NCI-H774 (cell line): Measurements from ENCODE around the gene ROPN1B.

Experiments used
- DNase-seq: peaks from one replicate; lab custom pipeline; 2025; lab: John Stamatoyannopoulos, UW

Gene ROPN1B

GRCh38 chr3:126004692-126005091 lies 35.7 kb downstream of the ROPN1B start:
- DNase-seq: no peak

GRCh38 chr3:126005951-126006350 lies 37.0 kb downstream of the ROPN1B start:
- DNase-seq: no peak

DNA sequence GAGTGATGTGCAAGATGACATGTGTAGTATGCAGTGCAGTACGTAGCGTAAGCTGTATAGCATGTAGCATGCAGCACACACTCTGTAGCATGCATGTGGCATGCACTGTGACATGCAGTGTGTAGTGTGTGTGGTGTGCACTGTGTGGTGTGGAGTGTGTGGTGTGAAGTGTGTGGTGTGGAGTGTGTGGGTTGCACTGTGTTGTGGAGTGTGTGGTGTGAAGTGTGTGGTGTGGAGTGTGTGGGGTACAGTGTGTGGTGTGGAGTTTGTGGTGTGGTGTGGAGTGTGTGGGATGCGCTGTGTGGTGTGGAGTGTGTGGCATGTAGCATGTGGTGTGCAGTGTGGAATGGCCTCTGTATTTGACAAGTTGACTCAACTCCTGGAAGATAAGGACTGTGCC lies 39.2 kb downstream of the ROPN1B start:
- DNase-seq: no peak

GRCh38 chr3:126009181-126009580 lies 40.2 kb downstream of the ROPN1B start:
- no peak for DNase-seq

DNA sequence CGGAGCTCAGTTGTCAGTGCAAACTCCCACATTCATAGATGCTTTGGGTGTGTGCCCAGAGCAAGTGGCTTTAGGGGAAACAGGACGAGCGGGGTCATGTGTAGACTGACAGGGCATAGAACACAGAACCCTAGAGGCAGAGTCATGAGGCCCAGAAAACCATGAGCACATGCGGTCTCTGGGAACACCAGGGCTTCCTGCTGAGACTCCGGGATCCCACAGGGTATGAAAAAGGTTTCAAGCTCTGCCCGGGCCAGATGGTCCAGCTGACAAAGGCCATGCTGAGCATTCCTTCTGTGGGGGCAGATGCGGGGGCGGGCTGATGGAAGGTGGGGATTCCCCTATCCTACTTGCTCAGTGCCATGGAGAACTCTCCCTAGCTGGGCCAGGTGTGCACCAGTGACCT lies 44.8 kb downstream of the ROPN1B start:
- DNase-seq: no peak

DNA sequence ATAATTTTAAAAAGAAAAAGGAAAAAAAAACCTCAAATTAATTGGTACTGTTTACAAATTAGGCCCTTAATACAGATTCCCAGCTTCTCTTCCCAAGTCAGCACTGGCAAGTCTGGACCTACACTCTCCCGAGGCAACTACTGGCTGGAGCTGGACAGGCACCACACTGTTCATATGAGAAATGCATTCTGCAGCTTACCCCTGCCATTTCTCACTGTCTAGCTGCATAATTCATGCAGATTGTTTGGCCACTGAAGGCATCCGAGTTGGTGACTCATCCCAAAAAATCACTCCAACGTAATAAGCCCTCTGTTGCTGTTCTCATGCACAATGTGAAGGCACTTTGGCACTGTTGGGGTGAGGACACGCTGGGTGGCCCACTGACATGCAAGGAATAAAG lies 45.3 kb downstream of the ROPN1B start:
- no peak for DNase-seq

GRCh38 chr3:126015075-126015474 lies 46.1 kb downstream of the ROPN1B start:
- no peak for DNase-seq

DNA sequence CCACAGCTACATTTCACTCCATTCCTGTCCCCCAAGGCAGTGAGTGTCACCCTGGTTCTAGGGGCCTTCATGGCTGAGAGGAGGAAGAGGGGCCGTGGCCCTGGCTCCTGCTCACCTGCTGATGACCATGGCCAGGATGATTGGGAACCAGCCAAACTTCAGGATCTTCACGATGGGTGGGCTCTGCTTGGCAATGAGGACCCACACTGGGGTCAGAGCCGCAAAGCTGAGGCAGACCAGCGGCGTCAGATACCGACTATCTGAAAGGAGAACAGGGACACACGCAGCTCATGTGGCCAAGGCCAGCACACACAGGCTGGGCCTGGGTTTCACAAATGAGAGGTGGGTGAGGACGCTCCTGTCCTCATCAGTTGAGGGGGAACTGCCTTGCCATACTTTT lies 47.6 kb downstream of the ROPN1B start:
- DNase-seq: no peak

GRCh38 chr3:126017362-126017761 lies 48.4 kb downstream of the ROPN1B start:
- no peak for DNase-seq

GRCh38 chr3:126018545-126018944 lies 49.6 kb downstream of the ROPN1B start:
- no peak for DNase-seq

DNA sequence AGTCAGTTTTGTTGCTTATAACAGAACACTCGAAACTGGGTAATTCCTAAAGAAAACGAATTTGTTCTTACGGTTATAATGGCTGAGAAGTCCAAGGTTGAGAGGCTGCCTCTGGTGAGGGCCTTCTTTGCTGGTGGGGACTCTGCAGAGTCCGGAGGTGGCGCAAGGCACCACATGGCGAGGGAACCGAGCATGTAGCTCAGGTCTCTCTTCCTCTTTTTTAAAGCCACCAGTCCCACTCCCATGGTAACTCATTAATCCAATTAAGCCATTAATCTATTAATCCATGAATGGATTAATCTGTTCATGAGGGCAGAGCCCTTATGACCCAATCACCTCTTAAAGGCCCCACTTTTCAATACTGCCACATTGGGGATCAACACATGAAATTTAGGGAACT lies 50.0 kb downstream of the ROPN1B start:
- DNase-seq: no peak

- no peak for DNase-seq
These were observed 50.7 kb downstream of the ROPN1B start for GRCh38 chr3:126019683-126020082.

DNA sequence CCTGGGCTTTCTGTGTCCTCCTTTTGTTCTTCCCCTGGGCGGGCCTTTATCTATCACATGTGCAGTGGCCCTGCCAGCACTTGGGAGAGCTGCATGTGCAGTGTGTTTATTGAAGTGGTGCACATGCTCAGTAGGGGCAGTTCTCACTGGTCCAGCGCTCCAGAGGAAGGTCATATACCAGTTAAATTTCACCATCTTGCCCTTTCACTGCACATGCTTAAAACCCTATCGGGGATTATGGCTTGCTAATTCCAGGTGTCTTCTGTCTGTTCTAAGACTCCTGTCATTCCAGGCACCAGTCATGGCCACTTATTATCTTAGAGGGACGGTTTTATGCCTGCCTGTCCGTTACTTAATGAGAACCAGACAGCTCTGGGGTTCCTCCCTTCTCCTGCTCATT lies 52.2 kb downstream of the ROPN1B start:
- no peak for DNase-seq

GRCh38 chr3:126021702-126022101 lies 52.7 kb downstream of the ROPN1B start:
- DNase-seq: no peak

DNA sequence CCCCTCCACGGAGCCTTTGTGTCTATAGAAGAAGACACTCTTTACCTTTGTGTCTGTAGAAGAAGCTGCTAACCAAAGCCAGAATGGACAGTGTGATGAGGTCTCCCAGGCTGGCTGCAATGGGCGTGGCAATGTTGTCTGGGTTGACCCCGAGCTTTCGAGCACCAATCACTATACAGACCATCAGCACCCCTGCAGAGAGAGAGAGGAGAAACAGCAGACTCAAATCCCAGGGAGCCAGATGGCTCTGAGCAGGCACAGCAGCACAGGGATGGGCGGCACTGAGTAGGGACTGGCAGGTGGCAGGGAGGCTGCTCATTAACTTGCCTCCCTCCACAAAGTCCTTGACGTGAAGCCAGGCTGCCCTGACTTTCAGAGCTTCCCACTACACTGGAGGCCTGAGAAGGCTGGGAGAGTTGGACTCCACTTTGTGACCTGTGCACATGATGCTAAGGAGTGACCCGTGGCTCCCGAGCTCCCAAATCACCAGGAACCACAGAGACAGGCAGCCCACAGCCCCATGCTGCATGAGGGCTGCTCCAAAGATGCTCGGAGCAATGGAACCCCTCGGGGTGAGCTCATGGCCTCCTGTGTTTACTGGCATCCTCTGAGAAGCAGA lies 53.9 kb downstream of the ROPN1B start:
- no peak for DNase-seq

- DNase-seq: no peak
These were observed 54.4 kb downstream of the ROPN1B start for GRCh38 chr3:126023390-126023789.

GRCh38 chr3:126024049-126024854 lies 55.3 kb downstream of the ROPN1B start:
- no peak for DNase-seq

- DNase-seq: no peak
These were observed 56.2 kb downstream of the ROPN1B start for GRCh38 chr3:126025116-126025729.

GRCh38 chr3:126025862-126026261 lies 56.9 kb downstream of the ROPN1B start:
- DNase-seq: no peak

DNA sequence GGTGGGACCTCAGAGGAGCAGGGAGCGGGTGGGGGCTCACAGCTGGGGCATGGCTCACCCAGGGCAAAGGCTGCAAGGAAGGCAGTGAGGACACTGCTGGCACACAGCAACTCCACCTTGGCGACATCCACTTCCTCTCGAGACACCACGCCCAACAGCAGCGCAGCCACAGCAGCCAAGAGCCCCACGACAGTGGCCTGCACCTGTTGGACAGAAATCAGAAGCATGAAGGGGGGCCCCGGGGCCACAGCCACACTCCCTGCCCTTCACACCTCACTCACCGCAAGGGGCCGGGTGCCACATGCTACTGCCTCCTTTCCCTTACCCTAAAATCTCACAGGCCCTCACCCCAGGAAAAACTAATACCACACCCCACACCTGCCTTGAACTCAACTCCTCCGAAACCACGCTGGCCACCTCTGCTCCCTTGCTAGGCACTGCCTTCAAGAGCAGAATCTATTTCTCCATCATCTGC lies 57.3 kb downstream of the ROPN1B start:
- no peak for DNase-seq

- no peak for DNase-seq
These were observed 57.8 kb downstream of the ROPN1B start for GRCh38 chr3:126026761-126027160.

DNA sequence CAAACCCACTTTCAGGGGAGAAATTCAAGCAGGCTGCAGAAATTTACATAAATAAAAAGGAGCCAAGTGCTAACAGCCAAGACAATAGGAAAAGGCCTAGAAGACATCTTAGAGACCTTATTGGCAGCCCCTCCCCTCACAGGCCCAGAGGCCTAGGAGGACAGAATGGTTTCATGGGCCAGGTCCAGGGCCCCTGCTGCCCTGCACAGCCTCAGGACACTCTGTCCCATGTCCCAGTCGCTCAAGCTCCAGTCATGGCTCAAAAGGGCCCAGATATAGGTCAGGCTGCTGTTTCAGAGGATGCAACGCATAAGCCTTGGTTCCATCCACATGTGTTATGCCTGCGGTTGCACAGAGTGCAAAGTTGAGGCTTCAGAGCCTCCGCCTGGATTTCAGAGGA lies 59.1 kb downstream of the ROPN1B start:
- DNase-seq: no peak

- no peak for DNase-seq
These were observed 60.3 kb downstream of the ROPN1B start for GRCh38 chr3:126029241-126029640.
